Naive B cell (primary cell): ENCODE data around the gene GOLGA8Q. TPM values are rescaled to one million over a fixed set of nuclear protein-coding genes. Genes with fewer than 3 reads are reported as not detected.

ENCODE experiments used
- polyA plus RNA-seq, 6 donors: library from polyadenylated mRNA; unstranded; fragments of 300-500 nt; fragmentation: Illumina TruSeq; gene quantifications; one replicate each; pipeline ENCODE4 v1.2.3, GENCODE V29; 2021; ENCODE audit warnings: low read depth in 6 of 6

Gene GOLGA8Q
- polyA plus RNA-seq, 6 donors from 2014 or later, result not detected

Other genes with a start within 250 kb of the GOLGA8Q start
- not detected for gene CHRFAM7A, start 158.5 kb upstream of the GOLGA8Q start, polyA plus RNA-seq
- gene GOLGA8R, start 137.8 kb upstream of the GOLGA8Q start, polyA plus RNA-seq, result under 1 TPM in 3 of 6 donors, not detected in 3; 0.08 to 0.37 (median 0.14) TPM
- not detected for gene GOLGA8H, start 52.0 kb downstream of the GOLGA8Q start, polyA plus RNA-seq